HepG2 (cell line): Measurements from ENCODE around the gene KDELR3. TPM values are rescaled to one million over a fixed set of nuclear protein-coding genes. Genes with fewer than 3 reads are reported as not detected.

Source experiments
- SYNCRIP ChIP-seq: fragments of 200-400 bp; formaldehyde crosslinking; IDR thresholded peaks from 2 replicates; pipeline ENCODE4 v1.6.1; 2018; ENCODE audit warnings: mild to moderate bottlenecking, low read depth, low read length; ENCODE audit not compliant: insufficient read depth
- polyA plus RNA-seq, 8 experiments: library from polyadenylated mRNA; depleted of rRNA in 3 of 8; stranded (reverse) in 7 of 8; unstranded in 1 of 8; fragments of >200 nt; fragmentation: Illumina TruSeq in 4 of 8; extraction: Trizol in 4 of 8; gene quantifications; 2 replicates each; pipeline versions ENCODE4 v1.2.1 to v1.2.3, GENCODE V29; 2011 to 2016; ENCODE audit warnings: low read depth in 4 of 8, missing spikeins in 1 of 8, mixed read lengths in 1 of 8; ENCODE audit not compliant: insufficient read depth in 1 of 8
- total RNA-seq, 5 experiments: library from RNA; depleted of rRNA; stranded (reverse); fragments of >200 nt; fragmentation: Illumina TruSeq; extraction: Trizol; gene quantifications; 2 replicates each; pipeline ENCODE4 v1.2.3, GENCODE V29; 2016; ENCODE audit warnings: low read depth in 1 of 5
- TF ChIP-seq, protein P1 (sequence below): sonication (generic); formaldehyde crosslinking; IDR thresholded peaks from 2 replicates; pipeline ENCODE4 v1.4.0; 2020; ENCODE audit warnings: missing genetic modification reagents
- TF ChIP-seq, protein P2 (sequence below): sonication (generic); formaldehyde crosslinking; IDR thresholded peaks from 2 replicates; pipeline ENCODE4 v1.5.0; 2020; ENCODE audit warnings: mild to moderate bottlenecking, missing genetic modification reagents

KDELR3 gene
- total and polyA plus RNA-seq, 2 of the 13 experiments (the other 11 are each of a cell fraction or from before 2014, with no cell fraction given) = 24.2 to 65.7 TPM

DNA sequence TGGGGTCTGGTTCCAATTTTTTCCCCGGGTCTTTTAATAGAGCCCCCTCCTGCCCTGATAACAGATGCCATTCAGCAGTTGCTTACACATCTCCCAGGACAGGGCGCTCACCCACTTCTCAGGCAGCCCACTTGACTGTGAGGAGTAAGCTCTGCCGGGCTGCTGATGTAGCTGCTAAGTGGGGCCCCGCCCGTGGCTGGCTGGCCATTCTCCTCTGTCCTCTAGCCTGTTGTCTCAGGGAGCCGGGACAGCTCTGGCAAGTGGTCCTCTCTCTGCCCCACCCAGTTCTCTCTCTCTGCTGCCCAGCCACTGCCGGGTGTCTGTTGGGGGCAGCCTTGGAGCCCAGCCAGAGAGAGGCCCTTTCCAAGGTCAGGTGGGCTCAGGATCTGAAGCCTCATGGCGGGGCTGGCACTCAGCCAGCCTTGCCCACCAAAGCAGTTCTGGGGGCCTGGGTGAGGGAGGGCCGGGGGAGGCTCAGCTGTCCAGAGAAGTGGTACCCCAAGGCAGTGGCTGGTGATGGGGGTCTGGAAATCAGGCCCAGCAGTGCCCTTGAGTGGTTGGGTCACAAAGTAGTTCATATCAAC is 21.8 kb upstream of the KDELR3 start (continued):
- TF ChIP-seq, protein P1, sequence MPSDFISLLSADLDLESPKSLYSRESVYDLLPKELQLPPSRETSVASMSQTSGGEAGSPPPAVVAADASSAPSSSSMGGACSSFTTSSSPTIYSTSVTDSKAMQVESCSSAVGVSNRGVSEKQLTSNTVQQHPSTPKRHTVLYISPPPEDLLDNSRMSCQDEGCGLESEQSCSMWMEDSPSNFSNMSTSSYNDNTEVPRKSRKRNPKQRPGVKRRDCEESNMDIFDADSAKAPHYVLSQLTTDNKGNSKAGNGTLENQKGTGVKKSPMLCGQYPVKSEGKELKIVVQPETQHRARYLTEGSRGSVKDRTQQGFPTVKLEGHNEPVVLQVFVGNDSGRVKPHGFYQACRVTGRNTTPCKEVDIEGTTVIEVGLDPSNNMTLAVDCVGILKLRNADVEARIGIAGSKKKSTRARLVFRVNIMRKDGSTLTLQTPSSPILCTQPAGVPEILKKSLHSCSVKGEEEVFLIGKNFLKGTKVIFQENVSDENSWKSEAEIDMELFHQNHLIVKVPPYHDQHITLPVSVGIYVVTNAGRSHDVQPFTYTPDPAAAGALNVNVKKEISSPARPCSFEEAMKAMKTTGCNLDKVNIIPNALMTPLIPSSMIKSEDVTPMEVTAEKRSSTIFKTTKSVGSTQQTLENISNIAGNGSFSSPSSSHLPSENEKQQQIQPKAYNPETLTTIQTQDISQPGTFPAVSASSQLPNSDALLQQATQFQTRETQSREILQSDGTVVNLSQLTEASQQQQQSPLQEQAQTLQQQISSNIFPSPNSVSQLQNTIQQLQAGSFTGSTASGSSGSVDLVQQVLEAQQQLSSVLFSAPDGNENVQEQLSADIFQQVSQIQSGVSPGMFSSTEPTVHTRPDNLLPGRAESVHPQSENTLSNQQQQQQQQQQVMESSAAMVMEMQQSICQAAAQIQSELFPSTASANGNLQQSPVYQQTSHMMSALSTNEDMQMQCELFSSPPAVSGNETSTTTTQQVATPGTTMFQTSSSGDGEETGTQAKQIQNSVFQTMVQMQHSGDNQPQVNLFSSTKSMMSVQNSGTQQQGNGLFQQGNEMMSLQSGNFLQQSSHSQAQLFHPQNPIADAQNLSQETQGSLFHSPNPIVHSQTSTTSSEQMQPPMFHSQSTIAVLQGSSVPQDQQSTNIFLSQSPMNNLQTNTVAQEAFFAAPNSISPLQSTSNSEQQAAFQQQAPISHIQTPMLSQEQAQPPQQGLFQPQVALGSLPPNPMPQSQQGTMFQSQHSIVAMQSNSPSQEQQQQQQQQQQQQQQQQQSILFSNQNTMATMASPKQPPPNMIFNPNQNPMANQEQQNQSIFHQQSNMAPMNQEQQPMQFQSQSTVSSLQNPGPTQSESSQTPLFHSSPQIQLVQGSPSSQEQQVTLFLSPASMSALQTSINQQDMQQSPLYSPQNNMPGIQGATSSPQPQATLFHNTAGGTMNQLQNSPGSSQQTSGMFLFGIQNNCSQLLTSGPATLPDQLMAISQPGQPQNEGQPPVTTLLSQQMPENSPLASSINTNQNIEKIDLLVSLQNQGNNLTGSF (CRISPR knock-in tag) = no peak
- no peak for TF ChIP-seq SYNCRIP
- TF ChIP-seq, protein P2, sequence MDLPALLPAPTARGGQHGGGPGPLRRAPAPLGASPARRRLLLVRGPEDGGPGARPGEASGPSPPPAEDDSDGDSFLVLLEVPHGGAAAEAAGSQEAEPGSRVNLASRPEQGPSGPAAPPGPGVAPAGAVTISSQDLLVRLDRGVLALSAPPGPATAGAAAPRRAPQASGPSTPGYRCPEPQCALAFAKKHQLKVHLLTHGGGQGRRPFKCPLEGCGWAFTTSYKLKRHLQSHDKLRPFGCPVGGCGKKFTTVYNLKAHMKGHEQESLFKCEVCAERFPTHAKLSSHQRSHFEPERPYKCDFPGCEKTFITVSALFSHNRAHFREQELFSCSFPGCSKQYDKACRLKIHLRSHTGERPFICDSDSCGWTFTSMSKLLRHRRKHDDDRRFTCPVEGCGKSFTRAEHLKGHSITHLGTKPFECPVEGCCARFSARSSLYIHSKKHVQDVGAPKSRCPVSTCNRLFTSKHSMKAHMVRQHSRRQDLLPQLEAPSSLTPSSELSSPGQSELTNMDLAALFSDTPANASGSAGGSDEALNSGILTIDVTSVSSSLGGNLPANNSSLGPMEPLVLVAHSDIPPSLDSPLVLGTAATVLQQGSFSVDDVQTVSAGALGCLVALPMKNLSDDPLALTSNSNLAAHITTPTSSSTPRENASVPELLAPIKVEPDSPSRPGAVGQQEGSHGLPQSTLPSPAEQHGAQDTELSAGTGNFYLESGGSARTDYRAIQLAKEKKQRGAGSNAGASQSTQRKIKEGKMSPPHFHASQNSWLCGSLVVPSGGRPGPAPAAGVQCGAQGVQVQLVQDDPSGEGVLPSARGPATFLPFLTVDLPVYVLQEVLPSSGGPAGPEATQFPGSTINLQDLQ (CRISPR knock-in tag) = no peak
